K562 (cell line): ENCODE measurements around the gene HOXB8. TPM values are rescaled to one million over a fixed set of nuclear protein-coding genes. Genes with fewer than 3 reads are reported as not detected.

Source experiments
- ATAC-seq: fragments of 200-7000 bp; cut with Tn5 transposase; 3 replicates; pipeline ENCODE4 v1.9.1; 2020; ENCODE audit warnings: moderate library complexity
- BruUV-seq: library from RNA; stranded (reverse); fragments of 400-500 nt; replicated peaks from 2 replicates; lab custom pipeline; 2021; lab: Mats Ljungman, UMichigan
- CTCF ChIA-PET: fragments of 300-600 bp; formaldehyde crosslinking; extraction: SDS; loops from one replicate; lab custom pipeline; 2021; ENCODE audit warnings: low intra/inter-chr PET ratio; lab: Yijun Ruan, JAX
- POLR2A ChIA-PET: fragments of 300-600, 350-650 bp; sonication (Branson Sonifier 250); formaldehyde crosslinking; extraction: SDS; loops from one replicate; lab custom pipeline; 2021; ENCODE audit warnings: antibody characterized with exemption, inconsistent platforms; lab: Yijun Ruan, JAX
- DNase-seq, 4 experiments: peaks; one replicate each; pipeline versions ENCODE4 v3.0.0 to v3.0.0-alpha.2; 2011 to 2018; ENCODE audit warnings: low spot score in 3 of 4, mixed read lengths in 3 of 4; ENCODE audit errors: extremely low read depth in 1 of 4
- FAIRE-seq: peaks from 2 replicates; lab custom pipeline; 2011; peaks lifted over from hg19 to GRCh38; lab: Jason Lieb, UNC
- H2AFZ ChIP-seq: 2 replicates; pipeline ENCODE4 v1.6.0; 2011; ENCODE audit warnings: low read depth, low read length, control low read depth, inconsistent platforms
- H3K27ac ChIP-seq: fragments of 200-600 bp; 3 replicates; pipeline ENCODE4 v1.8.0; 2011; ENCODE audit warnings: low read depth, mild to moderate bottlenecking, control low read depth, inconsistent platforms, low read length, moderate library complexity, mixed read lengths; ENCODE audit errors: extremely low read depth
- H3K27me3 ChIP-seq, 2 experiments: fragments of 300-600 bp in 1 of 2; 2 replicates in 1 of 2; 3 replicates in 1 of 2; pipeline versions ENCODE4 v1.6.0 to v1.8.0; 2011; ENCODE audit warnings: inconsistent platforms in 2 of 2, low read length in 2 of 2, mild to moderate bottlenecking in 1 of 2, mixed read lengths in 1 of 2, moderate library complexity in 1 of 2; ENCODE audit not compliant: control insufficient read depth in 2 of 2, insufficient read depth in 2 of 2
- H3K36me3 ChIP-seq: fragments of 300-600 bp; 3 replicates; pipeline ENCODE4 v1.8.0; 2011; ENCODE audit warnings: mild to moderate bottlenecking, low read length, inconsistent platforms; ENCODE audit not compliant: control insufficient read depth, insufficient read depth
- H3K4me1 ChIP-seq, 2 experiments: fragments of 200-600 bp in 1 of 2; replicated peaks in 1 of 2; 2 replicates in 1 of 2; 3 replicates in 1 of 2; pipeline versions ENCODE4 v1.5.1 to v1.8.0; 2011; ENCODE audit warnings: inconsistent platforms in 2 of 2, low read length in 2 of 2, mild to moderate bottlenecking in 1 of 2, mixed read lengths in 1 of 2, moderate library complexity in 1 of 2; ENCODE audit not compliant: control insufficient read depth in 2 of 2, insufficient read depth in 2 of 2
- H3K4me2 ChIP-seq: 2 replicates; pipeline ENCODE4 v1.6.1; 2011; ENCODE audit warnings: low read length, control low read depth, inconsistent platforms, mixed read lengths; ENCODE audit not compliant: insufficient read depth
- H3K4me3 ChIP-seq: fragments of 200-600 bp; sonication (generic), shearing (Covaris generic); 2 replicates; pipeline ENCODE4 v1.5.1; 2016; ENCODE audit warnings: control low read depth, inconsistent platforms
- H3K79me2 ChIP-seq: fragments of 200-600 bp; 3 replicates; pipeline ENCODE4 v1.8.0; 2011; ENCODE audit warnings: low read length, inconsistent platforms; ENCODE audit not compliant: control insufficient read depth, insufficient read depth
- H3K9ac ChIP-seq, 2 experiments: 2 replicates each; pipeline versions ENCODE4 v1.6.0 to v1.6.1; 2011; ENCODE audit warnings: low read depth in 2 of 2, low read length in 2 of 2, control low read depth in 1 of 2, inconsistent platforms in 1 of 2, mild to moderate bottlenecking in 1 of 2, mixed read lengths in 1 of 2; ENCODE audit not compliant: insufficient read depth in 1 of 2
- H3K9me1 ChIP-seq: one replicate; pipeline ENCODE4 v1.6.0; 2011; ENCODE audit warnings: inconsistent platforms, mild to moderate bottlenecking, low read length, moderate library complexity; ENCODE audit not compliant: control insufficient read depth, insufficient read depth
- H3K9me3 ChIP-seq: replicated peaks from 2 replicates; pipeline ENCODE4 v1.5.1; 2011; ENCODE audit warnings: low read depth, low read length, inconsistent platforms; ENCODE audit not compliant: control insufficient read depth, insufficient read depth
- H4K20me1 ChIP-seq: replicated peaks from 2 replicates; pipeline ENCODE4 v1.6.1; 2011; ENCODE audit warnings: low read length, inconsistent platforms, mixed read lengths; ENCODE audit not compliant: control insufficient read depth, insufficient read depth
- HDAC1 ChIP-seq, 2 experiments: fragments of 450-650 bp; IDR thresholded peaks; 2 replicates each; pipeline ENCODE4 v1.6.1; 2016 to 2017; ENCODE audit warnings: inconsistent platforms in 1 of 2, mild to moderate bottlenecking in 1 of 2, moderate library complexity in 1 of 2
- NBN ChIP-seq: fragments of 450-650 bp; IDR thresholded peaks from 2 replicates; pipeline ENCODE4 v1.6.1; 2016; ENCODE audit warnings: low read depth, mild to moderate bottlenecking
- WGBS: fragments of 100-300 bp; shearing (Covaris generic); methylation state at CpG from one replicate; pipeline ENCODE4 v1.1.6; 2016; ENCODE audit warnings: low coverage, mixed read lengths; ENCODE audit not compliant: insufficient coverage; ENCODE audit errors: missing lambda C conversion rate; 5-methylcytosine and 5-hydroxymethylcytosine counted together
- in situ Hi-C: fragments of 300-500 bp; cut with MboI; formaldehyde crosslinking; loops from 4 replicates; pipeline ENCODE4 v1.15.0; 2018; ENCODE audit warnings: inconsistent platforms, mixed read lengths
- intact Hi-C: fragments of 100-400 bp; cut with micrococcal nuclease; formaldehyde crosslinking; loops from 2 replicates; pipeline ENCODE4 v1.14.2; 2022
- polyA plus RNA-seq, 8 experiments: library from polyadenylated mRNA; depleted of rRNA in 4 of 8; stranded (reverse) in 5 of 8; unstranded in 3 of 8; fragments of >200 nt; fragmentation: Nextera tagmentation in 2 of 8; fragmentation: Illumina TruSeq in 1 of 8; extraction: Ambion mirVana in 2 of 8; extraction: Trizol in 1 of 8; gene quantifications; 2 replicates each; pipeline versions ENCODE4 v1.2.1 to v1.2.3, GENCODE V29; 2011 to 2014; ENCODE audit warnings: inconsistent platforms in 1 of 8, missing spikeins in 1 of 8
- total RNA-seq, 7 experiments: library from RNA; depleted of rRNA in 6 of 7; stranded (reverse); fragments of >200 nt in 6 of 7; fragmentation: Illumina TruSeq in 2 of 7; extraction: Trizol in 2 of 7; gene quantifications; 2 replicates each; pipeline versions ENCODE4 v1.2.1 to v1.2.3, GENCODE V29; 2011 to 2021; ENCODE audit warnings: low replicate concordance in 1 of 7

HOXB8 gene
- total and polyA plus RNA-seq, 9 of the 15 experiments (the other 6 are each of a cell fraction or from before 2014, with no cell fraction given) = 0.52 to 23.8 (median 3.6) TPM

DNA sequence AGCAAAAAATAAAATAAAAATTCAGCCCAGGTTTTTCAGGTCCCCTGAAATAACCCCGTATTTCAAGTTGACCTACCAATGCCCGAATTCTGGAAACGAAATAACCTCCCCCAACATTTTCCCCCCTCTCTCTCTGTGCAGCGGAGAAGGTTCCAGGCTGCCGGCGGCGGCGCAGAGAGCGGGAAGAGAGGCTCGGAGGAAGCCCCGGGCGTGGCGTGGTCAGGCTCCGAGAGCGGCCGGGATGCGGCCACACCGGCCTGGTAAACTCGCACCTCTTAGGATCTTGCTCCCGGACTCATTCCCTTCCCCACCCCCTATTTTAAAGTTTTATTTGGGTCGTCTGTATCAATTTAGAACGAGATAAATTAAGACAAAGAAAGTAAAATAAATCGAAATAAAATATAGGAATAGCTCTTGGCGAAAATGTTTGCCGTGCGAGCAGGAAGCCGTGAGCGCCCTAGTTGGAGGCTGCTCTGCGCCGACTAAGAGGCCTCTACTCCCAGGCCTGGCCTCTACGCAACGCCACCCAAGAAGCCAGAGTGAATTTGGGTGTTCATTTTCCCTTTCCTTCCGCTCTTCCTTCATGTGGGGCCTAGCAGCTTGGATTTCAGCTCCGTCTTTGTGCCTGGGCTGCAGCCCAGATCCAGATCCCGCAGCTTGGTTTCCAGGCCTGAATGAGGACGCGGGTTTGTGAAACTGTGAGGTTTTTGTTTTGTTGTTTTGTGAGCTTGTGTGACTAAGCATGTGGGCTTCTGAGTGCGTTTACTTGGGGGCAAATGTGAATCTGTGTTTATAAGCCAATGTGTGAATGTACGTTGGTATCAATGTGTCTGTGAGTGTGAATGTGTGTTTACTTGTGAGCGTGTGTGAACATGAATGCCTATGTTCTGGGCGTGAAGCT, 8.9 kb downstream of the HOXB8 start:
- no peaks in the 10 kb centered on the region for H3K27me3 ChIP-seq
- H3K27ac ChIP-seq = no peak overlapping the region
- peaks cover 6% of the 10 kb centered on the region; the same call in 1 of the 3 replicates for H3K36me3 ChIP-seq
- H3K4me3 ChIP-seq = no peak overlapping the region
- POLR2A ChIA-PET = interaction anchor here (0.6 to 0.8 kb wide), 4 partner anchors 19 to 457 kb away, joined by 3 read pairs; no protein-coding TSS in a partner anchor
- TF ChIP-seq NBN = no peak
- TF ChIP-seq HDAC1 (IDR thresholded peaks at IDR 0.05) = 0 out of 4 replicates have a peak, but pooled peaks of 1 of the 2 experiments have one; percentile 14
- peaks cover 27 to 68% of the 10 kb centered on the region in 2 experiments for H3K4me1 ChIP-seq
- intact Hi-C loops (no loop called here), in situ Hi-C loops (no loop called here)
- H3K9ac ChIP-seq = peak overlapping the region in 1 of 2 experiments; percentile 32; a peak in 1 of 4 replicates
- no TSS peak for BruUV-seq
- CTCF ChIA-PET = no interaction called here
- no peak overlapping the region for H3K4me2 ChIP-seq
- FAIRE-seq (no peak), ATAC-seq (no peak), DNase-seq (no peak)
- H3K79me2 ChIP-seq = peaks cover 53% of the 10 kb centered on the region
- H2AFZ ChIP-seq = no peak overlapping the region
- H4K20me1 ChIP-seq = no peaks in the 10 kb centered on the region; the same call in 1 of the 2 replicates
- no peaks in the 10 kb centered on the region for H3K9me3 ChIP-seq
- H3K9me1 ChIP-seq = no peaks in the 10 kb centered on the region
- 94% methylated on average over 35 of the region's 41 CpGs for WGBS
